K562 (cell line): ENCODE data around the gene UBE2H. TPM values are rescaled to one million over a fixed set of nuclear protein-coding genes. Genes with fewer than 3 reads are reported as not detected.

Experiments used
- ATAC-seq: fragments of 200-7000 bp; cut with Tn5 transposase; 3 replicates; pipeline ENCODE4 v1.9.1; 2020; ENCODE audit warnings: moderate library complexity
- BruUV-seq: library from RNA; stranded (reverse); fragments of 400-500 nt; replicated peaks from 2 replicates; lab custom pipeline; 2021; lab: Mats Ljungman, UMichigan
- CTCF ChIA-PET: fragments of 300-600 bp; formaldehyde crosslinking; extraction: SDS; loops from one replicate; lab custom pipeline; 2021; ENCODE audit warnings: low intra/inter-chr PET ratio; lab: Yijun Ruan, JAX
- POLR2A ChIA-PET: fragments of 300-600, 350-650 bp; sonication (Branson Sonifier 250); formaldehyde crosslinking; extraction: SDS; loops from one replicate; lab custom pipeline; 2021; ENCODE audit warnings: antibody characterized with exemption, inconsistent platforms; lab: Yijun Ruan, JAX
- DNase-seq, 4 experiments: peaks; one replicate each; pipeline versions ENCODE4 v3.0.0 to v3.0.0-alpha.2; 2011 to 2018; ENCODE audit warnings: low spot score in 3 of 4, mixed read lengths in 3 of 4; ENCODE audit errors: extremely low read depth in 1 of 4
- FAIRE-seq: peaks from 2 replicates; lab custom pipeline; 2011; peaks lifted over from hg19 to GRCh38; lab: Jason Lieb, UNC
- H2AFZ ChIP-seq: 2 replicates; pipeline ENCODE4 v1.6.0; 2011; ENCODE audit warnings: low read depth, low read length, control low read depth, inconsistent platforms
- H3K27ac ChIP-seq: fragments of 200-600 bp; 3 replicates; pipeline ENCODE4 v1.8.0; 2011; ENCODE audit warnings: low read depth, mild to moderate bottlenecking, control low read depth, inconsistent platforms, low read length, moderate library complexity, mixed read lengths; ENCODE audit errors: extremely low read depth
- H3K27me3 ChIP-seq, 2 experiments: fragments of 300-600 bp in 1 of 2; 2 replicates in 1 of 2; 3 replicates in 1 of 2; pipeline versions ENCODE4 v1.6.0 to v1.8.0; 2011; ENCODE audit warnings: inconsistent platforms in 2 of 2, low read length in 2 of 2, mild to moderate bottlenecking in 1 of 2, mixed read lengths in 1 of 2, moderate library complexity in 1 of 2; ENCODE audit not compliant: control insufficient read depth in 2 of 2, insufficient read depth in 2 of 2
- H3K36me3 ChIP-seq: fragments of 300-600 bp; 3 replicates; pipeline ENCODE4 v1.8.0; 2011; ENCODE audit warnings: mild to moderate bottlenecking, low read length, inconsistent platforms; ENCODE audit not compliant: control insufficient read depth, insufficient read depth
- H3K4me1 ChIP-seq, 2 experiments: fragments of 200-600 bp in 1 of 2; replicated peaks in 1 of 2; 2 replicates in 1 of 2; 3 replicates in 1 of 2; pipeline versions ENCODE4 v1.5.1 to v1.8.0; 2011; ENCODE audit warnings: inconsistent platforms in 2 of 2, low read length in 2 of 2, mild to moderate bottlenecking in 1 of 2, mixed read lengths in 1 of 2, moderate library complexity in 1 of 2; ENCODE audit not compliant: control insufficient read depth in 2 of 2, insufficient read depth in 2 of 2
- H3K4me2 ChIP-seq: 2 replicates; pipeline ENCODE4 v1.6.1; 2011; ENCODE audit warnings: low read length, control low read depth, inconsistent platforms, mixed read lengths; ENCODE audit not compliant: insufficient read depth
- H3K4me3 ChIP-seq: fragments of 200-600 bp; sonication (generic), shearing (Covaris generic); 2 replicates; pipeline ENCODE4 v1.5.1; 2016; ENCODE audit warnings: control low read depth, inconsistent platforms
- H3K79me2 ChIP-seq: fragments of 200-600 bp; 3 replicates; pipeline ENCODE4 v1.8.0; 2011; ENCODE audit warnings: low read length, inconsistent platforms; ENCODE audit not compliant: control insufficient read depth, insufficient read depth
- H3K9ac ChIP-seq, 2 experiments: 2 replicates each; pipeline versions ENCODE4 v1.6.0 to v1.6.1; 2011; ENCODE audit warnings: low read depth in 2 of 2, low read length in 2 of 2, control low read depth in 1 of 2, inconsistent platforms in 1 of 2, mild to moderate bottlenecking in 1 of 2, mixed read lengths in 1 of 2; ENCODE audit not compliant: insufficient read depth in 1 of 2
- H3K9me1 ChIP-seq: one replicate; pipeline ENCODE4 v1.6.0; 2011; ENCODE audit warnings: inconsistent platforms, mild to moderate bottlenecking, low read length, moderate library complexity; ENCODE audit not compliant: control insufficient read depth, insufficient read depth
- H3K9me3 ChIP-seq: replicated peaks from 2 replicates; pipeline ENCODE4 v1.5.1; 2011; ENCODE audit warnings: low read depth, low read length, inconsistent platforms; ENCODE audit not compliant: control insufficient read depth, insufficient read depth
- H4K20me1 ChIP-seq: replicated peaks from 2 replicates; pipeline ENCODE4 v1.6.1; 2011; ENCODE audit warnings: low read length, inconsistent platforms, mixed read lengths; ENCODE audit not compliant: control insufficient read depth, insufficient read depth
- ATF3 ChIP-seq, 2 experiments: fragments of 450-650 bp in 1 of 2; sonication (generic) in 1 of 2; formaldehyde crosslinking in 1 of 2; IDR thresholded peaks in 1 of 2; conservative IDR thresholded peaks in 1 of 2; 2 replicates each; pipeline versions ENCODE4 v1.6.1 to v1.8.1; 2016 to 2023; ENCODE audit warnings: mild to moderate bottlenecking in 2 of 2, moderate library complexity in 2 of 2, inconsistent platforms in 1 of 2, missing genetic modification reagents in 1 of 2
- EP300 ChIP-seq: IDR thresholded peaks from 2 replicates; pipeline ENCODE4 v1.6.1; 2012; ENCODE audit warnings: low read length, improper control_type of control experiment
- FOSL1 ChIP-seq: fragments of 200-800 bp; sonication (Bioruptor generic); conservative IDR thresholded peaks from 2 replicates; pipeline ENCODE4 v1.6.1; 2016; ENCODE audit warnings: missing genetic modification characterization, missing compliant biosample characterization
- NCOR1 ChIP-seq: fragments of 450-650 bp; IDR thresholded peaks from 2 replicates; pipeline ENCODE4 v1.6.1; 2016; ENCODE audit warnings: mild to moderate bottlenecking, moderate library complexity
- RBM17 ChIP-seq: fragments of 200-400 bp; formaldehyde crosslinking; IDR thresholded peaks from 2 replicates; pipeline ENCODE4 v1.6.1; 2017; ENCODE audit warnings: low read depth, mild to moderate bottlenecking, low read length, borderline replicate concordance
- SLC30A9 ChIP-seq: fragments of 250-450 bp; sonication (Bioruptor Pico); IDR thresholded peaks from 2 replicates; pipeline ENCODE4 v1.8.0; 2022; ENCODE audit warnings: mild to moderate bottlenecking, moderate library complexity
- ZNF184 ChIP-seq: sonication (generic); formaldehyde crosslinking; IDR thresholded peaks from 2 replicates; pipeline ENCODE4 v1.5.0; 2020; ENCODE audit warnings: missing genetic modification reagents
- WGBS: fragments of 100-300 bp; shearing (Covaris generic); methylation state at CpG from one replicate; pipeline ENCODE4 v1.1.6; 2016; ENCODE audit warnings: low coverage, mixed read lengths; ENCODE audit not compliant: insufficient coverage; ENCODE audit errors: missing lambda C conversion rate; 5-methylcytosine and 5-hydroxymethylcytosine counted together
- in situ Hi-C: fragments of 300-500 bp; cut with MboI; formaldehyde crosslinking; loops from 4 replicates; pipeline ENCODE4 v1.15.0; 2018; ENCODE audit warnings: inconsistent platforms, mixed read lengths
- intact Hi-C: fragments of 100-400 bp; cut with micrococcal nuclease; formaldehyde crosslinking; loops from 2 replicates; pipeline ENCODE4 v1.14.2; 2022
- polyA plus RNA-seq, 8 experiments: library from polyadenylated mRNA; depleted of rRNA in 4 of 8; stranded (reverse) in 5 of 8; unstranded in 3 of 8; fragments of >200 nt; fragmentation: Nextera tagmentation in 2 of 8; fragmentation: Illumina TruSeq in 1 of 8; extraction: Ambion mirVana in 2 of 8; extraction: Trizol in 1 of 8; gene quantifications; 2 replicates each; pipeline versions ENCODE4 v1.2.1 to v1.2.3, GENCODE V29; 2011 to 2014; ENCODE audit warnings: inconsistent platforms in 1 of 8, missing spikeins in 1 of 8
- total RNA-seq, 7 experiments: library from RNA; depleted of rRNA in 6 of 7; stranded (reverse); fragments of >200 nt in 6 of 7; fragmentation: Illumina TruSeq in 2 of 7; extraction: Trizol in 2 of 7; gene quantifications; 2 replicates each; pipeline versions ENCODE4 v1.2.1 to v1.2.3, GENCODE V29; 2011 to 2021; ENCODE audit warnings: low replicate concordance in 1 of 7

Gene UBE2H
- total and polyA plus RNA-seq, 9 of the 15 experiments (the other 6 are each of a cell fraction or from before 2014, with no cell fraction given) = 6.3 to 33.0 (median 13.3) TPM

- H3K79me2 ChIP-seq = no peaks in the 10 kb centered on the region
- in situ Hi-C loops = no loop called here
- TF ChIP-seq SLC30A9 (CRISPR knock-in tag) = no peak
- no peak for TF ChIP-seq RBM17
- peak; percentile 8; the same call in 1 of the 2 replicates for TF ChIP-seq NCOR1
- TF ChIP-seq, all 486 proteins: peak for 1
- H4K20me1 ChIP-seq = no peaks in the 10 kb centered on the region
- H3K9me1 ChIP-seq = no peaks in the 10 kb centered on the region
- H3K4me2 ChIP-seq = no peak overlapping the region
- H2AFZ ChIP-seq = no peak overlapping the region
- FAIRE-seq (no peak), DNase-seq (no peak), ATAC-seq (no peak)
- CTCF ChIA-PET = interaction anchor here (0.7 kb wide), 1 partner anchor 101 kb away, joined by 3 read pairs; no protein-coding TSS in a partner anchor
- H3K4me3 ChIP-seq = no peak overlapping the region
- no peaks in the 10 kb centered on the region for H3K36me3 ChIP-seq
- no peak overlapping the region for H3K27ac ChIP-seq
- H3K27me3 ChIP-seq = no peaks in the 10 kb centered on the region
- H3K9me3 ChIP-seq = no peaks in the 10 kb centered on the region
- BruUV-seq = no TSS peak
- intact Hi-C loops = loop anchor here (5.0 kb wide), 1 partner anchor 104 kb away; the partner anchor contains the start of gene UBE2H
- POLR2A ChIA-PET = no interaction called here
- no peak overlapping the region for H3K9ac ChIP-seq
- H3K4me1 ChIP-seq = peaks cover 12 to 28% of the 10 kb centered on the region in 2 experiments; a peak in 4 of 5 replicates
- 79% methylated on average over 2 of the region's 2 CpGs for WGBS
Observed at GRCh38 chr7:129848436-129848835, 104.3 kb downstream of the UBE2H start.

- Histone ChIP-seq H3K9me3 (no peaks in the 10 kb centered on the region), H3K79me2 (no peaks in the 10 kb centered on the region), H3K4me1 (peaks cover 5 to 25% of the 10 kb centered on the region in 2 experiments; a peak in 4 of 5 replicates), H3K4me3 (no peak overlapping the region), H4K20me1 (no peaks in the 10 kb centered on the region), H3K27me3 (no peaks in the 10 kb centered on the region), H3K9ac (no peak overlapping the region), H3K27ac (no peak overlapping the region), H3K4me2 (no peak overlapping the region), H3K36me3 (no peaks in the 10 kb centered on the region), H2AFZ (no peak overlapping the region), H3K9me1 (no peaks in the 10 kb centered on the region)
- CTCF ChIA-PET = no interaction called here
- in situ Hi-C loops (no loop called here), intact Hi-C loops (loop anchor here (2.0 to 5.0 kb wide), 2 partner anchors 13 to 106 kb away; partner anchors contain the start of gene UBE2H)
- POLR2A ChIA-PET = interaction anchor here (1.3 kb wide), 1 partner anchor 42 kb away, joined by 3 read pairs; no protein-coding TSS in a partner anchor
- DNase-seq (no peak), ATAC-seq (no peak), FAIRE-seq (no peak)
- BruUV-seq = no TSS peak
- TF ChIP-seq EP300 (0 out of 2 replicates have a peak, but pooled peaks have one; percentile 1), ATF3 (IDR thresholded peaks at IDR 0.05) (peak; percentile 34; the same call in 1 of the 2 replicates), ATF3 (CRISPR knock-in tag; conservative IDR thresholded peaks at IDR 0.05) (no peak), NCOR1 (no peak), ZNF184 (CRISPR knock-in tag) (no peak), FOSL1 (0 out of 2 replicates have a peak, but pooled peaks have one; percentile 12)
- WGBS = 47% methylated on average over 1 of the region's 1 CpG
Observed at GRCh38 chr7:129845972-129846327, 106.8 kb downstream of the UBE2H start.
